Hematopoietic multipotent progenitor cell treated with erythropoietin and hydrocortisone succinate and interleukin-3 and kit ligand, for 4 days (in vitro differentiated cells): Measurements from ENCODE around the gene KIF15.

ENCODE experiments used
- DNase-seq: peaks from one replicate; pipeline ENCODE4 v3.0.0-alpha.2; 2015

The KIF15 gene

GRCh38 chr3:44885618-44886017 lies 124.0 kb downstream of the KIF15 start:
- DNase-seq, result no peak

- no peak for DNase-seq
These were observed 125.0 kb downstream of the KIF15 start for GRCh38 chr3:44886561-44886960.

DNA sequence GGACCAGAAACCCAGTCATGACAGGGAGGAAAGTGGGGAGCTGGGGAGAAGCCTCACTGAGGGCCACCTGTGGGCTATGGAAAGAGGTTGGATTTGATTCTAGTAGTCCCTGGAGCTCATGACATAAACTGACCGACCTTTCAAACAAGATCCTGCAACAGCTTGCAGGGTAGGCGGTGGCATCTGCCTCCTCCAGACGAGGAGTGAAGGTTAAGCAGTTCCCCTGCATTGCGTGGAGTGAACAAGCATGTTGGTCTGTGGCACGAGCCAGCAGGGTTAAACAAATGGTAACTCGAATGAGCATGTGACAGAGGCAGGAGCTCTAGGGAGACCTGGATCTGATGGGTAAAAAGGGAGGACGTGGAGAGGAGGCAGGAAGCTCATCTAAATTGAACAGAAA lies 125.5 kb downstream of the KIF15 start:
- DNase-seq, result no peak

GRCh38 chr3:44890258-44890657 lies 128.7 kb downstream of the KIF15 start:
- no peak for DNase-seq

DNA sequence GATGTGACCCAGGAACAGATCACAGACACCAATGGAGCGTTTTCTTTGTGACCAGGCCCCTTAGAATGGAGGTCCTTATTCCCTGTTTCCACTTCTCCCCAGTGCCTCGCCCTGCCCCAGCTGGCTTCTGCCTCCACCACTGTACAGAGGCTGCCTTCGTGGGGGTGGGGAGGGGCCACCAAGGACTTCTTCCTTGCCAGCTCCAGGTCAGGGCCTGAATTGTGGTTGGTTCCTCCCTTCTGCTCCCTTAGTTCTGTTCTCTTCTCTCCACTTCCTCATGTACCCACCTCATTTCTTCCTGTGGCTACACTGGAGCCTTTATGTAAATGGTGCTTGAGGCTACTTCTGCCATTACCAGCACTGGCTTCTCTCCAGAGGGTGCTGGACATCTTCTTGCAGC lies 129.3 kb downstream of the KIF15 start:
- DNase-seq, result no peak

DNA sequence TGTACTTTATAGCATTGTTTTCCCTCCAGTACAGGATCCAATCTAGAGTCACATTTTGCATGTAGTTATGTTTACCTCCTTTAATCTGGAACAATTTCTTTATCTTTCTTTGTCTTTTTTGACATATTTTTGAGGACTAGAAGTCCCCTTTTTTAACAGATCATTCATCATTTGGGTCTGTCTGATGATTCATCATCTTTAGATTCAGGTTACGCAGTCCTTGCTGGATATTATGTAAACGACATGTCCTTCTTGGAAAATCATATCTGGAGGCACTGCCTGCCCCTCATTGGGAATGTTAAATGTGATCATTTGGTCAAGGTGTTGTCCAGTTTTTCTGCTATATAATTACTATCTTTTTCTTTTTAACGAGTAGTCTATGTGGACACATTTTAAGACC lies 131.1 kb downstream of the KIF15 start:
- no peak for DNase-seq

- no peak for DNase-seq
These were observed 131.5 kb downstream of the KIF15 start for GRCh38 chr3:44893097-44893496.

DNA sequence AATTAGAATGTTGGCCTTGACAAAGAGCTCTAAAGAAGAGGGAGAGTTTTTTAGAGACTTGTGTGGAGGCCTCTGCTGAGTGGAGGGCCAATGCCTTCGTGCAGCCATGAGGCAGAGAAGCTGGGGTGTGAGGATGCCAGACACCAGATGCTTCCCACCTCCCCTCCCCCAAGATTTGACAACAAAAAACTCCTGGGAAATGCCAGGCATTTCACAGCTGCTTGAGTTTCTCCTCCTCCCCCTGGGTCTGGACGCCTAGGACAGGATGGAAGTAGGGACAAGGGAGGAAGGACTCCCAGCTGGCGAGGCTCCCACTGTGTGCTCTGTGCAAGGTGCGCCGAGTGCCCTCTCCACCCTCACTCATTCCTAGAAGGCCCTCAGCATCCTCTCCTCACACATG lies 132.9 kb downstream of the KIF15 start:
- no peak for DNase-seq

- DNase-seq, result no peak
These were observed 134.8 kb downstream of the KIF15 start for GRCh38 chr3:44896440-44896839.

- DNase-seq, result no peak
These were observed 138.2 kb downstream of the KIF15 start for GRCh38 chr3:44899683-44900367.

- no peak for DNase-seq
These were observed 141.0 kb downstream of the KIF15 start for GRCh38 chr3:44902628-44903027.
